Measurements from ENCODE around the gene NXPH3.

NXPH3 gene

GRCh38 chr17:49575679-49576087, at the start of gene NXPH3:
Gene NXPH3, plus strand, starts transcription at chr17:49575871. Its CDS starts 349 bp downstream, at chr17:49576220.
- peak; percentile 64 for DNase-seq
- Histone ChIP-seq H3K4me3 (ENCODE audit: low read length) (peak within 1 kb of the TSS; percentile 71), H3K27ac (ENCODE audit: low read length) (no peak within 1 kb of the TSS), H3K4me1 (ENCODE audit: low read length) (peaks cover 10% of the 10 kb centered on the region), H3K79me2 (ENCODE audit: low read length) (no peaks in the 10 kb centered on the region), H3K36me3 (replicated peaks; ENCODE audit: insufficient read depth, low read length) (no peaks in the 10 kb centered on the region), H3K4me2 (ENCODE audit: low read depth, low read length) (peak within 1 kb of the TSS; percentile 100), H3K27me3 (replicated peaks; ENCODE audit: insufficient read depth, low read length) (peaks cover 63% of the 10 kb centered on the region), H3K9me2 (replicated peaks; ENCODE audit: insufficient read depth, low read length) (no peaks in the 10 kb centered on the region), H4K20me1 (ENCODE audit: insufficient read depth, low read length) (no peaks in the 10 kb centered on the region), H3F3A (ENCODE audit: insufficient read depth, low read length) (peaks cover 9% of the 10 kb centered on the region; the same call in 1 of the 2 replicates), H2AFZ (ENCODE audit: low read length) (peak within 1 kb of the TSS; percentile 78), H3K9ac (ENCODE audit: low read length) (peak within 1 kb of the TSS; percentile 33; the same call in 1 of the 2 replicates), H3K9me3 (replicated peaks; ENCODE audit: insufficient read depth, low read length) (no peaks in the 10 kb centered on the region)
- TF ChIP-seq EZH2 (optimal IDR thresholded peaks at IDR 0.05; ENCODE audit: low read depth, low read length) = no peak
- TF ChIP-seq CTCF (IDR thresholded peaks at IDR 0.05; ENCODE audit: low read length) = peak; percentile 21; the same call in 1 of the 2 replicates

GRCh38 chr17:49527927-49528651, 47.6 kb upstream of the NXPH3 start:
- H2AFZ ChIP-seq (ENCODE audit: low read length) = no peak overlapping the region
- H3K4me2 ChIP-seq (ENCODE audit: low read depth, low read length) = no peak overlapping the region
- no peaks in the 10 kb centered on the region for H4K20me1 ChIP-seq (ENCODE audit: insufficient read depth, low read length)
- no peak for DNase-seq
- peaks cover 99% of the 10 kb centered on the region for H3K27me3 ChIP-seq (replicated peaks; ENCODE audit: insufficient read depth, low read length)
- peaks cover 3% of the 10 kb centered on the region; the same call in 1 of the 2 replicates for H3K4me1 ChIP-seq (ENCODE audit: low read length)
- H3K9me3 ChIP-seq (replicated peaks; ENCODE audit: insufficient read depth, low read length) = no peaks in the 10 kb centered on the region
- TF ChIP-seq EZH2 (optimal IDR thresholded peaks at IDR 0.05; ENCODE audit: low read depth, low read length) = no peak
- TF ChIP-seq EZH2phosphoT487 (IDR thresholded peaks at IDR 0.05; ENCODE audit: low read length) = no peak
- TF ChIP-seq CTCF (IDR thresholded peaks at IDR 0.05; ENCODE audit: low read length) = no peak
- no peak overlapping the region for H3K9ac ChIP-seq (ENCODE audit: low read length)
- H3K27ac ChIP-seq (ENCODE audit: low read length) = no peak overlapping the region
- no peak overlapping the region for H3K4me3 ChIP-seq (ENCODE audit: low read length)
- H3K79me2 ChIP-seq (ENCODE audit: low read length) = no peaks in the 10 kb centered on the region
- no peaks in the 10 kb centered on the region for H3F3A ChIP-seq (ENCODE audit: insufficient read depth, low read length)
- no peaks in the 10 kb centered on the region for H3K9me2 ChIP-seq (replicated peaks; ENCODE audit: insufficient read depth, low read length)
- H3K36me3 ChIP-seq (replicated peaks; ENCODE audit: insufficient read depth, low read length) = no peaks in the 10 kb centered on the region

GRCh38 chr17:49528966-49529365, 46.7 kb upstream of the NXPH3 start:
- H4K20me1 ChIP-seq (ENCODE audit: insufficient read depth, low read length) = no peaks in the 10 kb centered on the region
- no peaks in the 10 kb centered on the region for H3K79me2 ChIP-seq (ENCODE audit: low read length)
- H3K27ac ChIP-seq (ENCODE audit: low read length) = no peak overlapping the region
- H3K4me3 ChIP-seq (ENCODE audit: low read length) = no peak overlapping the region
- no peak overlapping the region for H3K9ac ChIP-seq (ENCODE audit: low read length)
- no peaks in the 10 kb centered on the region for H3K4me1 ChIP-seq (ENCODE audit: low read length)
- DNase-seq = no peak
- no peaks in the 10 kb centered on the region for H3F3A ChIP-seq (ENCODE audit: insufficient read depth, low read length)
- H3K9me3 ChIP-seq (replicated peaks; ENCODE audit: insufficient read depth, low read length) = no peaks in the 10 kb centered on the region
- H3K9me2 ChIP-seq (replicated peaks; ENCODE audit: insufficient read depth, low read length) = no peaks in the 10 kb centered on the region
- no peak overlapping the region for H2AFZ ChIP-seq (ENCODE audit: low read length)
- no peaks in the 10 kb centered on the region for H3K36me3 ChIP-seq (replicated peaks; ENCODE audit: insufficient read depth, low read length)
- peaks cover 99% of the 10 kb centered on the region for H3K27me3 ChIP-seq (replicated peaks; ENCODE audit: insufficient read depth, low read length)
- TF ChIP-seq EZH2phosphoT487 (IDR thresholded peaks at IDR 0.05; ENCODE audit: low read length) (no peak), CTCF (IDR thresholded peaks at IDR 0.05; ENCODE audit: low read length) (no peak), EZH2 (optimal IDR thresholded peaks at IDR 0.05; ENCODE audit: low read depth, low read length) (no peak)
- no peak overlapping the region for H3K4me2 ChIP-seq (ENCODE audit: low read depth, low read length)
